ENCODE results near the gene KLK8. TPM values are rescaled to one million over a fixed set of nuclear protein-coding genes. Genes with fewer than 3 reads are reported as not detected.
A peak's percentile ranks its signal among the peaks of the same experiment; 100 is the strongest.

Gene KLK8
- not detected in 2 replicates for total RNA-seq

GRCh38 chr19:51001515-51001914 is at the start of gene KLK8:
TSS of gene KLK8 (minus strand) at chr19:51001604. CDS start at chr19:51001167, 437 bp downstream.
- no peak for DNase-seq

GRCh38 chr19:51047031-51047335 is 45.6 kb upstream of the KLK8 start:
- peak; percentile 28 for DNase-seq

- no peak for DNase-seq
Observed at GRCh38 chr19:51044327-51044726, 42.9 kb upstream of the KLK8 start.

GRCh38 chr19:51043497-51043896 is 42.1 kb upstream of the KLK8 start:
- DNase-seq = no peak

- no peak for DNase-seq
Observed at GRCh38 chr19:51040151-51040550, 38.7 kb upstream of the KLK8 start.

GRCh38 chr19:51036519-51036918 is 35.1 kb upstream of the KLK8 start:
- DNase-seq = no peak

GRCh38 chr19:51034704-51035103 is 33.3 kb upstream of the KLK8 start, which contains the start of gene KLK12:
TSS of gene KLK12 (minus strand) at chr19:51035002. CDS start at chr19:51034621, 381 bp downstream.
- DNase-seq = no peak

- no peak for DNase-seq
Observed at GRCh38 chr19:51031880-51032225, 30.4 kb upstream of the KLK8 start.

GRCh38 chr19:51031220-51031879 is 29.9 kb upstream of the KLK8 start:
- DNase-seq = no peak

- no peak for DNase-seq
Observed at GRCh38 chr19:51030631-51031030, 29.2 kb upstream of the KLK8 start.

- no peak for DNase-seq
Observed at GRCh38 chr19:51029718-51030117, 28.3 kb upstream of the KLK8 start.

GRCh38 chr19:51027873-51028272 is 26.5 kb upstream of the KLK8 start:
- no peak for DNase-seq

GRCh38 chr19:51027126-51027806 is 25.9 kb upstream of the KLK8 start:
- DNase-seq = no peak

- DNase-seq = no peak
Observed at GRCh38 chr19:51026554-51026831, 25.1 kb upstream of the KLK8 start, which contains the start of gene KLK11. TSS of gene KLK11 (minus strand) at chr19:51026616. CDS start at chr19:51025631, 985 bp downstream.

- DNase-seq = no peak
Observed at GRCh38 chr19:51025809-51026553, 24.6 kb upstream of the KLK8 start.

- no peak for DNase-seq
Observed at GRCh38 chr19:51025401-51025800, 24.0 kb upstream of the KLK8 start.

- no peak for DNase-seq
Observed at GRCh38 chr19:51024924-51025323, 23.5 kb upstream of the KLK8 start.

- DNase-seq = no peak
Observed at GRCh38 chr19:51023946-51024345, 22.5 kb upstream of the KLK8 start.

GRCh38 chr19:51022526-51022925 is 21.1 kb upstream of the KLK8 start:
- DNase-seq = no peak

GRCh38 chr19:51020988-51021651 is 19.7 kb upstream of the KLK8 start:
- peak; percentile 68 for DNase-seq

GRCh38 chr19:51019544-51019925 is 18.1 kb upstream of the KLK8 start, which contains the start of gene KLK10:
TSS of gene KLK10 (minus strand) at chr19:51019709. CDS start at chr19:51019130, 579 bp downstream.
- no peak for DNase-seq

GRCh38 chr19:51018745-51019543 is 17.5 kb upstream of the KLK8 start:
- DNase-seq = no peak
